ENCODE data around the gene DPP6. TPM values are rescaled to one million over a fixed set of nuclear protein-coding genes. Genes with fewer than 3 reads are reported as not detected.

Gene DPP6
- total RNA-seq, 1 experiment from 2014 or later, result not detected

DNA sequence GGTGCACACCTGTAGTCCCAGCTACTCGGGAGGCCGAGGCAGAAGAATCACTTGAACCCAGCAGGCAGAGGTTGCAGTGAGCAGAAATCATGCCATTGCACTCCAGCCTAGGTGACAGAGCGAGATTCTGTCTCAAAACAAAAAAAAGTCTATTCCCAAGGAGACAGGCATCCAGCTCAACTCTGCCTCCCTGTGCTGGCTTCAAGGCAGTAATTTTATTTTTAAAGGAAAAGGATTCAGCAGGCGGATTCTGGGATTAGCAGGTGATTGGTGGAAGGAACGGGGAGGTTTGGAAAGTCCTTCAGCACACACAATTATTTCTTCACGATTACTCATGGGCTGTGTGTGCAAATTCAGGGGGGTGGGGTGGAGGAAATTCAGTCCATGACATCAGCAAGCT is 707.8 kb downstream of the DPP6 start:
- Histone ChIP-seq H3K36me3 (no peaks in the 10 kb centered on the region), H3K4me1 (replicated peaks) (no peaks in the 10 kb centered on the region), H3K4me3 (no peak overlapping the region), H3K27ac (no peak overlapping the region), H3K9me3 (replicated peaks) (peaks cover 5% of the 10 kb centered on the region; the same call in 1 of the 2 replicates), H3K27me3 (replicated peaks) (no peaks in the 10 kb centered on the region)
- DNase-seq (ENCODE audit: low read depth in 1 of 2, low spot score in 2 of 2), result no peak

DNA sequence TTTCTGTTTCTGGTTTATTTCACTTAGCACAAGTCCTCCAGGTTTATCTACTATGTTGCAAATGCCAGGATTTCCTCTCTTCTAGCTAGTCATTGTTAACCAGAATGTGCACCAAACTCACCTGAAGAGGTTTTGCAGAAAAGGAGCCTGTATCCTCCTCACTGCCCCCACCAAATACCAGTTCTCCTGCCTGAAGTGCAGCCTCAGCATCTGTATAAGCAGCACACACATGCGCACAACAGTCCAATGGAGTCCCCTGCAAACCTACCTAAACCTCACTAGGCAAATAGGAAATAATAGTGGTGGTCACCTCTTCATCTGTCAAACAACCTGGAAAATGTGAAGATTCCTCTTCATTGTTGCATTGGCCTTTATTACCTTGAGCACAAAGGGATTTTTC is 712.9 kb downstream of the DPP6 start:
- H3K36me3 ChIP-seq, result no peaks in the 10 kb centered on the region
- no peak overlapping the region for H3K4me3 ChIP-seq
- H3K4me1 ChIP-seq (replicated peaks), result no peaks in the 10 kb centered on the region
- H3K27ac ChIP-seq, result no peak overlapping the region
- peaks cover 5% of the 10 kb centered on the region; the same call in 1 of the 2 replicates for H3K9me3 ChIP-seq (replicated peaks)
- no peak for DNase-seq (ENCODE audit: low read depth in 1 of 2, low spot score in 2 of 2)
- H3K27me3 ChIP-seq (replicated peaks), result no peaks in the 10 kb centered on the region

DNA sequence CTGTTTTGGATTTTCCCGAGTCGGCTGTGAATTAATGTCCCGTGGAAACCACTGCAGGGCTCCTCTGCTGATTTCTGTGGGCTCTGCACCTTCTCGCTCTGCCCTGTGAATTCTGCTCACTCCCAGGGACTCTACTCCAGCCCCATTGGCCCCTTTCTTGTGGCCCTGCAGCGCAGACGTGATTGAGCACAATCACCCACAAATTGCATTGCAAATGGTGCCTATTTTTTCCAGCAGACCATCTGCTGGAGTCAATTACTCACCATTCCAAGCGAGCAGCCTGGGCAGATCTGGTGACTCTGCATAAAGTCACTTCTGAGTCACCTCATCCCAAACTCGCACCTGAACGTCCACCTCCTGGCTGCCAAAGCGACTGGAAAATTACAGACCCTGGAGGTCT is 714.9 kb downstream of the DPP6 start:
- H3K36me3 ChIP-seq, result no peaks in the 10 kb centered on the region
- no peak for DNase-seq (ENCODE audit: low read depth in 1 of 2, low spot score in 2 of 2)
- no peaks in the 10 kb centered on the region for H3K27me3 ChIP-seq (replicated peaks)
- no peaks in the 10 kb centered on the region for H3K4me1 ChIP-seq (replicated peaks)
- no peak overlapping the region for H3K27ac ChIP-seq
- no peak overlapping the region for H3K4me3 ChIP-seq
- peaks cover 2% of the 10 kb centered on the region; the same call in 1 of the 2 replicates for H3K9me3 ChIP-seq (replicated peaks)

DNA sequence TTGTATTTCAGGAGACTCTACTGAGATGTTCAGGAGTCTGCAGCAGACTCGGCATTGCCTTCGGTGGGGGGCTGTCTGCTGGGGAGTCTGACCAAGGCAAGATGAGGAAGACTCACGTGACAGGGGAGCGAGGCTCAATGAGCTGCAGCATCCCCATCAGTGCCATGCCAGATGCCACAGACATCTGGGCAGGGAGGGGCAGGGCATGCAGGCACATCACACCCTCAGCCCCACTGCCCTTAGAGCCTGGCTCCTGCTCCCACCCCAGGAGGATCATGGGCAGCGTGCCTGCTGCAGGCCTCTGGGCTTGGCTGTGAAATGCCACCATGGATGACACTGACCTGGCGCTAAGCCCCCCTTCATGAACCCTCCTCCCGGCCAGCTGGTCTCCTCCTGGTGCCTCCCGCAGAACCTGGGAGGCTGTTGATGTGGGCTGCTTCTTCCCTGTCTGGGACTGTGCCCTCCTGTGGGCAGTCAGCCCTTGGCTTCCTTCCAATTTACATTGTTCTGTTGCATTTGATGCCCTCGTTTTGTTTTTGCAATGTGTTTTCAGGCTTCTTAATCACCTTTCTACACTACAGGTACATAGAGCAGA is 715.7 kb downstream of the DPP6 start:
- Histone ChIP-seq H3K27ac (no peak overlapping the region), H3K27me3 (replicated peaks) (no peaks in the 10 kb centered on the region), H3K36me3 (no peaks in the 10 kb centered on the region), H3K4me1 (replicated peaks) (no peaks in the 10 kb centered on the region), H3K4me3 (no peak overlapping the region), H3K9me3 (replicated peaks) (peaks cover 2% of the 10 kb centered on the region; the same call in 1 of the 2 replicates)
- DNase-seq (ENCODE audit: low read depth in 1 of 2, low spot score in 2 of 2), result no peak

DNA sequence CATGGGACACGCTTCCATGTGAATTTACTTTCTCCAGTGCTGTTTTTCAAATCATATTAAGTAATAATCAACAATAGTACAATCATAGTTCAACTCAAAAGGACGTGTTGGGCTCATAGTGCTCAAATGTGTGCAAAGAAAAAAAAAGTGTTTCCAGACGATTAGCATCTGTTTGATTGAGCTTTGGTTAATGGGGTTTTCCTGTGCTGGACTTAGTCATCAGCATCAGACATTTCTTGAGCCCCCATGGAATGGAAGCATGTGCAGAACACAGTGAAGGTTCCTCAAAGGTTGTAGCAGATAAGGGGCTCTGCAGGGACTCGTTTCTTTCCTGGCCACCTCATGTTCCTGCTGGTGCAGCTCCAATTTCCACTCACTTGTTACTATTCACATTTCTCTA is 716.8 kb downstream of the DPP6 start:
- Histone ChIP-seq H3K9me3 (replicated peaks) (peaks cover 2% of the 10 kb centered on the region; the same call in 1 of the 2 replicates), H3K27ac (no peak overlapping the region), H3K4me1 (replicated peaks) (no peaks in the 10 kb centered on the region), H3K36me3 (no peaks in the 10 kb centered on the region), H3K27me3 (replicated peaks) (no peaks in the 10 kb centered on the region), H3K4me3 (no peak overlapping the region)
- no peak for DNase-seq (ENCODE audit: low read depth in 1 of 2, low spot score in 2 of 2)

DNA sequence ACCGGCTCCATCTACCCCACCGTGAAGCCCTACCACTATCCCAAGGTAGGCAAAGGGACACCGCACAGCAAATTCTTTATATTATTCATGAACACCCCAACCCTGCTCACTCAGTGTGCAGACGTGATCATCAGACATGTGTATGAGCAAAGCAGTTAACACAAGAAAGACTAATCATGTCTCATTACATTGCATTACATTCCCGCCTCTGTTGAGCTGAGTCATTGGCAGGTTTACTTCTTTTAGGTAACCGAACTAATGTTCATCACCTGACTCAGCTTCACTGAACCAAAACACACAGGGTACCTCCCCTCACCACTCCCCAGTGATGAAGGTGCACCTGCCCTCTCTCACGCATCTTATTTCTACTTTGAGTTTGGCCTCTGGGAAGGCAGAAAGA is 717.3 kb downstream of the DPP6 start:
- DNase-seq (ENCODE audit: low read depth in 1 of 2, low spot score in 2 of 2), result no peak
- H3K27me3 ChIP-seq (replicated peaks), result no peaks in the 10 kb centered on the region

DNA sequence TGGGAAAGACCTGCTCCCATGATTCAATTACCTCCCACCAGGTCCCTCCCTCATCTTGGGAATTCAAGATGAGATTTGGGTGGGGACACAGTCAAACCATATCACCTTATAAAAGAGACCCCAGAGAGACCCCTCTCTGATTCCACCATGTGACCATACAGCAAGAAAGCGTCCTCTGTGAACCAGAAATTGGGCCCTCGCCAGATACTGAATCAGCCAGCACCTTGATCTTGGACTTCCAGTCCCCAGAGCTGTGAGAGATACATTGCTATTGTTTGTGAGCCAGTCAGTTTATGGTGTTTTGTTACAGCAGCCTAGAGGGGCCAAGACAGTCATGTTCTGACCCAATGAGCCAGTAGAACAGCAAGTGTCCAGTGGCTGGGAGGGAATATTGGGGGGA is 718.2 kb downstream of the DPP6 start:
- no peaks in the 10 kb centered on the region for H3K27me3 ChIP-seq (replicated peaks)
- no peaks in the 10 kb centered on the region for H3K4me1 ChIP-seq (replicated peaks)
- DNase-seq (ENCODE audit: low read depth in 1 of 2, low spot score in 2 of 2), result no peak
- H3K9me3 ChIP-seq (replicated peaks), result peaks cover 4% of the 10 kb centered on the region; the same call in 1 of the 2 replicates
- no peaks in the 10 kb centered on the region for H3K36me3 ChIP-seq
- H3K27ac ChIP-seq, result no peak overlapping the region
- H3K4me3 ChIP-seq, result no peak overlapping the region

More for the DNA sequence above, 717.3 kb downstream of the DPP6 start:
- H3K4me1 ChIP-seq (replicated peaks), result no peaks in the 10 kb centered on the region
- H3K4me3 ChIP-seq, result no peak overlapping the region
- H3K9me3 ChIP-seq (replicated peaks), result peaks cover 4% of the 10 kb centered on the region; the same call in 1 of the 2 replicates
- H3K36me3 ChIP-seq, result no peaks in the 10 kb centered on the region
- H3K27ac ChIP-seq, result no peak overlapping the region

DNA sequence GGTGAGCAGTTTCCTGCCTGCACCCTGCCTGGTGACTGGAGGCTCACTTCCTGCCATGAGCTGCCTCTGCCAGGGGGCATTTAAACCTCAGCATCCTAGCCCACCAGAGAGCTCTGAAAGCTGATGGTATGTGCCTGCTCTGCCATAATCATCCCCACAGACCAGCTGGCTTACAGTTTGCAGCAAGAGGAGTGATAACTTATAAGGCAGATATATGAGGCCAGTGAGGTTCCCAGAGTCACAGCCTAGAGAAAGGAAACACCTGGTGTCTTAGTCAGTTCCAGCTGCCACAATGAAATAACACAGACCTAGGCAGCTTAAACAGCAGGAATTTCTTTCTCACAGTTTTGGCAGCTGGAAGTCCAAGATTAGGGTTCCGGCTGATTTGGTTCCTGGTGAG is 718.8 kb downstream of the DPP6 start:
- H3K36me3 ChIP-seq, result no peaks in the 10 kb centered on the region
- no peak for DNase-seq (ENCODE audit: low read depth in 1 of 2, low spot score in 2 of 2)

DNA sequence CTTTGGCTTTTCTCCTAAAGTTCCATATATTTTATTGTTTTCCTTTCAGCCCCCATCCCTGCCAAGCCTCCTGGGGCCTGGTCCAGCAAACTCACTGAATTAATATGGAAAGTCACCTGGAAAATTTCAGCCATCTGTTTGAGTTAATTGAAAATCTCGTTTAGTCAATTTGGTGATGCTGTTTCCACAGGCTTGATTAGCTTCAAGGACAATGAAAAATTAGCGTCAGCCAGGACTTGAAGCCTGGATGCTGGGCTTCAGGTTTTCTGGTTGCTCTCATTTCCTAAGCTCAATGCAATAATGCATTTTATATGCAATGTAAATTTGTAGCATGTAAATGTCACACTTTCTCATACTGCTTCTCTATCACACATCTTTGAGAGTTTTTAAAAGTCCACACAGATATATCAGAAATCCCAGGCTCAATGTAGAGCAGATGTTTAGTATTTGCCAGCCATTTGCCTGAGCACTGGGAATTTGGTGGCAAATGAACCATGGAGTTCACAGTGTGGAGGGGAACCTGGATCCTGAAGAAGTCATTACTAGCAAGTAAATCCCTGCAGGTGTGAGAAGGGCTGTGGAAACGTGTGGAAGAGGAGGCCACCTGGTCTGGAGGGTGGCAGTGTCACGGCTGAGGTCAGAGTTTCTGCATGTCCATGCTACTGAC is 722.2 kb downstream of the DPP6 start:
- Histone ChIP-seq H3K9me3 (replicated peaks) (peaks cover 4% of the 10 kb centered on the region; the same call in 1 of the 2 replicates), H3K27me3 (replicated peaks) (no peaks in the 10 kb centered on the region), H3K4me3 (no peak overlapping the region), H3K4me1 (replicated peaks) (no peaks in the 10 kb centered on the region), H3K27ac (no peak overlapping the region), H3K36me3 (no peaks in the 10 kb centered on the region)
- DNase-seq (ENCODE audit: low read depth in 1 of 2, low spot score in 2 of 2), result no peak

More for the DNA sequence above, 718.8 kb downstream of the DPP6 start:
- Histone ChIP-seq H3K27me3 (replicated peaks) (no peaks in the 10 kb centered on the region), H3K27ac (no peak overlapping the region), H3K4me3 (no peak overlapping the region), H3K4me1 (replicated peaks) (no peaks in the 10 kb centered on the region), H3K9me3 (replicated peaks) (peaks cover 4% of the 10 kb centered on the region; the same call in 1 of the 2 replicates)

DNA sequence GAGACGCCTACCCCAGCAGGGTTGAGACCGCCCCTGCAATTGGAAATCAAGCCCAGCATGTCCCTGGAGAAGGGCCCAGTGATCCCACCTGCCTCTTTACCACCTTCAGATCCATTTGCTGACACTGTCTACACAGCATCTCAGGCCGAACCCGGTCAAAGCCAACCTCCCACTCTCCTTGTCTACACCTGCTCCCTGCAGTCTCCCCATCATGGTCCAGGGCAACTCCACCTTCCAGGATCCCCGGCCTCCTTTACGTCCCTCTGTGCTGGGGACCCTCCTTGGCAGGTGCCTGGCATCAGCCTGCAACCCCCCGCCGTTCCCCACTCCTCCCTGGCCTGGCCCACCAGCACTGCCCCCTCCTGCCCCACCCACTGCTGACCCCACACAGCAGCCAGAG is 723.5 kb downstream of the DPP6 start:
- Histone ChIP-seq H3K4me3 (no peak overlapping the region), H3K27ac (no peak overlapping the region), H3K9me3 (replicated peaks) (peaks cover 4% of the 10 kb centered on the region; the same call in 1 of the 2 replicates), H3K4me1 (replicated peaks) (no peaks in the 10 kb centered on the region), H3K27me3 (replicated peaks) (no peaks in the 10 kb centered on the region), H3K36me3 (no peaks in the 10 kb centered on the region)
- no peak for DNase-seq (ENCODE audit: low read depth in 1 of 2, low spot score in 2 of 2)

DNA sequence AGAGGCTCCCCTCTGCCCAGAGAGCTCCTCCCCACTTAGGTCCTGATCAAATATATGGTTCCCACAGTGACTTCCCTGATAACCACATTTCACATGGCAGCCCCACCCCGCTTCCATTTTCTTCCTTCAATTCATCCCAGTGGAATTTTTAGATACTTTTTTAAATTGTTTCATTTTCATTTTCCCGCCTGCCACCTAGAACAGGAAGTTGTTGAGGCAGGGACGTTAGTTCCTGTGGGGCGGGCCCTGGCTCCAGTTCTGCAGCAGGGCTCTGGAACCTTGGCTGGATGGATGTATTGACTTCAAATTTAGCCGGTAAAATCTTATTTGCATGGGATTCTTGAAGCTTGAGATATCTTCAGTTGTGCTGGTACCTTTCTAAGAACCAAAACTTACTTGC is 724.2 kb downstream of the DPP6 start:
- Histone ChIP-seq H3K4me3 (no peak overlapping the region), H3K9me3 (replicated peaks) (0 out of 2 replicates have a peak, but pooled peaks cover 4% of the 10 kb centered on the region), H3K4me1 (replicated peaks) (no peaks in the 10 kb centered on the region), H3K36me3 (no peaks in the 10 kb centered on the region), H3K27me3 (replicated peaks) (no peaks in the 10 kb centered on the region), H3K27ac (no peak overlapping the region)
- no peak for DNase-seq (ENCODE audit: low read depth in 1 of 2, low spot score in 2 of 2)

DNA sequence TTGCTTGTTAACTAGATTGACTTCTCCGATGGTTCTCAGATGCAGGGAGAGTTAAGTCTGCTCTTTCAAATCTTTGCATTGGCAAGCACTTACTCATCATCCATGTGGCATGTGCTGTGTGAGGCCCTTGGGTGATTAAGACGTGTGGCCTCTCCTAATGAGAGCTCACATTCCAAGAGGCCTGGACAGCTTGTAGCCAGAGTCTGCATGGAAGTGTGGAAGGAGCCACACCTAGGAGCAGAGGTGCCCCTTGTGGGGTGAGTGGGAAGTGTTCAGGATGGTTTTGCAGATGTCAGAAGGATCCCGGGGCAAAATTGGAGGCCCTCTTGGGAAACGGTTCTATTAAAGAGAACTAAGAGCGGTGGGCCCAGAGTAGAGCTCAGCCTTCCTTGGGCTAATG is 724.8 kb downstream of the DPP6 start:
- Histone ChIP-seq H3K9me3 (replicated peaks) (0 out of 2 replicates have a peak, but pooled peaks cover 2% of the 10 kb centered on the region), H3K27me3 (replicated peaks) (no peaks in the 10 kb centered on the region), H3K36me3 (no peaks in the 10 kb centered on the region), H3K4me3 (no peak overlapping the region), H3K4me1 (replicated peaks) (no peaks in the 10 kb centered on the region), H3K27ac (no peak overlapping the region)
- DNase-seq (ENCODE audit: low read depth in 1 of 2, low spot score in 2 of 2), result no peak

DNA sequence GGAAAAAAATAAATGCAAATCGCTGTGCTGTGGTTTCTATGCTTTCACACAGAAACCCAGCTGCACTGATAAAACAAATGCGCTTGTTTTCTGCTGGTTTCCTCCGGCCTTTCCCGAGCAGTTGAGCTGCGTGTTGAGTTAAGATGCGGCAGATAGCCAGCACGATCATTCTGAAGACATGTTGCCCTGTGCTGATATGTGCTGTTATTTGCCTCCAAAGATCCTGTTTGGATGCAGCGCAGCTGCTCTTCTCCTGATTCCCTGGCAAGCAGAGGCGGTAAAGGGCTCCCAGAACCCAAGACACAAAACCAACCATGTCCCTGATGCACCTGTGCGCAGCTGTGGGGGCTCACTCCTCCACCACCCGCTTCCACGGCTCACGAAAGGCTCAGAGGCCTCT is 725.3 kb downstream of the DPP6 start:
- Histone ChIP-seq H3K36me3 (no peaks in the 10 kb centered on the region), H3K27ac (no peak overlapping the region), H3K9me3 (replicated peaks) (0 out of 2 replicates have a peak, but pooled peaks cover 2% of the 10 kb centered on the region), H3K4me3 (no peak overlapping the region), H3K27me3 (replicated peaks) (no peaks in the 10 kb centered on the region), H3K4me1 (replicated peaks) (no peaks in the 10 kb centered on the region)
- DNase-seq (ENCODE audit: low read depth in 1 of 2, low spot score in 2 of 2), result no peak

DNA sequence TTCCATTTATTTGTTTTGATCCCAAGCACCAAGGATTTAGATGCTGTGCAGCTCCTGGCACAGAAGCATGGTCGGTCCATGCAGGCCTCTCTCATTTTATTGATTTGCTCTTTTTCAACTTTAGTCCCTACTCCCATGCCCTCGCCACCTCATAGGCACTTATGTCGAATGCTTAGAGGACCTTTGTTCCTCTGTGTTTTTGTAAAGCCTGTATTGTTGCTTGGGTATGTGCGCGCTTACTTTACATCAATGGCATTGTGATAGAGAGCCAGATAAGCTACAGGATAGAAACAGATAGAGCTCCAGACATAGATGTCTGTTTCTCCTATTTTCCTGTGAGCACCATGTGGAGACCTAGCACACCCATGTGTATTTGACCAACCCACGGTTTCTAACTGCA is 725.7 kb downstream of the DPP6 start:
- 0 out of 2 replicates have a peak, but pooled peaks cover 2% of the 10 kb centered on the region for H3K9me3 ChIP-seq (replicated peaks)

More for the DNA sequence above, 725.7 kb downstream of the DPP6 start:
- no peaks in the 10 kb centered on the region for H3K4me1 ChIP-seq (replicated peaks)
- H3K36me3 ChIP-seq, result no peaks in the 10 kb centered on the region
- DNase-seq (ENCODE audit: low read depth in 1 of 2, low spot score in 2 of 2), result no peak
- no peak overlapping the region for H3K27ac ChIP-seq
- no peak overlapping the region for H3K4me3 ChIP-seq
- H3K27me3 ChIP-seq (replicated peaks), result no peaks in the 10 kb centered on the region

Measured in SJSA1 (cell line).